HEK293T (cell line): ENCODE results near the gene ARFGEF3.

ENCODE experiments used
- CTCF ChIA-PET: fragments of 350-600 bp; formaldehyde crosslinking; extraction: SDS; loops from one replicate; lab custom pipeline; 2021; ENCODE audit warnings: antibody characterized with exemption, inconsistent platforms; lab: Yijun Ruan, JAX
- POLR2A ChIA-PET: fragments of 350-600 bp; formaldehyde crosslinking; extraction: SDS; loops from one replicate; lab custom pipeline; 2020; ENCODE audit warnings: antibody characterized with exemption, inconsistent platforms; lab: Yijun Ruan, JAX
- DNase-seq: peaks from one replicate; pipeline ENCODE4 v3.0.0; 2012; ENCODE audit warnings: mixed read lengths; ENCODE audit errors: extremely low spot score
- ARNT ChIP-seq: fragments of 450-650 bp; IDR thresholded peaks from 2 replicates; pipeline ENCODE4 v1.6.1; 2017; ENCODE audit warnings: mild to moderate bottlenecking
- BHLHE40 ChIP-seq: fragments of 450-650 bp; IDR thresholded peaks from 2 replicates; pipeline ENCODE4 v1.6.1; 2016; ENCODE audit warnings: mild to moderate bottlenecking, moderate library complexity, borderline replicate concordance
- CTBP1 ChIP-seq: fragments of 450-650 bp; IDR thresholded peaks from 2 replicates; pipeline ENCODE4 v1.6.1; 2016; ENCODE audit warnings: borderline replicate concordance
- ELF4 ChIP-seq: fragments of 450-650 bp; IDR thresholded peaks from 2 replicates; pipeline ENCODE4 v1.6.1; 2017; ENCODE audit warnings: antibody characterized with exemption
- FOXA1 ChIP-seq: fragments of 450-650 bp; IDR thresholded peaks from 2 replicates; pipeline ENCODE4 v1.6.1; 2016; ENCODE audit warnings: mild to moderate bottlenecking
- FOXK2 ChIP-seq: fragments of 450-650 bp; IDR thresholded peaks from 2 replicates; pipeline ENCODE4 v1.6.1; 2016; ENCODE audit warnings: mild to moderate bottlenecking
- FOXM1 ChIP-seq: fragments of 450-650 bp; IDR thresholded peaks from 2 replicates; pipeline ENCODE4 v1.6.1; 2017; ENCODE audit warnings: mild to moderate bottlenecking, borderline replicate concordance
- HDGF ChIP-seq: fragments of 450-650 bp; IDR thresholded peaks from 2 replicates; pipeline ENCODE4 v1.6.1; 2017; ENCODE audit warnings: antibody characterized with exemption, borderline replicate concordance
- L3MBTL2 ChIP-seq: fragments of 450-650 bp; conservative IDR thresholded peaks from 2 replicates; pipeline ENCODE4 v1.6.1; 2016; ENCODE audit warnings: mild to moderate bottlenecking
- LEF1 ChIP-seq: fragments of 450-650 bp; IDR thresholded peaks from 2 replicates; pipeline ENCODE4 v1.6.1; 2017; ENCODE audit warnings: mild to moderate bottlenecking, borderline replicate concordance
- NFRKB ChIP-seq: fragments of 450-650 bp; IDR thresholded peaks from 2 replicates; pipeline ENCODE4 v1.6.1; 2016; ENCODE audit warnings: mild to moderate bottlenecking, moderate library complexity
- SP1 ChIP-seq: fragments of 450-650 bp; IDR thresholded peaks from 2 replicates; pipeline ENCODE4 v1.6.1; 2017
- SUZ12 ChIP-seq: fragments of 450-650 bp; IDR thresholded peaks from 2 replicates; pipeline ENCODE4 v1.6.1; 2016; ENCODE audit warnings: mild to moderate bottlenecking
- TARDBP ChIP-seq: fragments of 450-650 bp; IDR thresholded peaks from 2 replicates; pipeline ENCODE4 v1.6.1; 2016
- ZNF384 ChIP-seq: fragments of 450-650 bp; IDR thresholded peaks from 2 replicates; pipeline ENCODE4 v1.6.1; 2016
- TF ChIP-seq, protein P1 (sequence below): fragments of 450-650 bp; IDR thresholded peaks from 2 replicates; pipeline ENCODE4 v1.6.1; 2016

The ARFGEF3 gene

DNA sequence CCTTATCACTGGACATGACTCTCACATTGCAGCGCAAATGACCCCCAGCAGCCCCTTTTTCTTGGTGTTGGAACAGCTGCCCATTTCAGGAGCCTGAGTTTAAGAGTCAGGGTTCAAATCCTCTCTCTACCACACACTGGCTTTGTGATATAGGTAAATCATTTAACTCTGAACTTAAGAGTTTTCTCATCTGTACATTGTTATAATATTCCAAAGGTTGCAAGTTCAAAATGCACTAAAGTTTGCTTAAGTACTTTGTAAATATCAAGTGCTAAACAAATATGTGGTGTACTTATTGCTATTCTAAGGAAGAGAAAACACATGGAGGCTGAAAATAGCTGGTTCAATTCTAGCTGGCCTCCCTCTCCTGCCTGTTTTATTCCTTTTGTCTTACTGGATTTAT, 95.9 kb downstream of the ARFGEF3 start:
- ChIA-PET CTCF (interaction anchor here (0.6 kb wide), 1 partner anchor 10 kb away, joined by 3 read pairs; no protein-coding TSS in a partner anchor), POLR2A (no interaction called here)
- DNase-seq: no peak
- TF ChIP-seq ELF4: no peak
- no peak for TF ChIP-seq SUZ12
- TF ChIP-seq BHLHE40: no peak
- TF ChIP-seq, protein P1, sequence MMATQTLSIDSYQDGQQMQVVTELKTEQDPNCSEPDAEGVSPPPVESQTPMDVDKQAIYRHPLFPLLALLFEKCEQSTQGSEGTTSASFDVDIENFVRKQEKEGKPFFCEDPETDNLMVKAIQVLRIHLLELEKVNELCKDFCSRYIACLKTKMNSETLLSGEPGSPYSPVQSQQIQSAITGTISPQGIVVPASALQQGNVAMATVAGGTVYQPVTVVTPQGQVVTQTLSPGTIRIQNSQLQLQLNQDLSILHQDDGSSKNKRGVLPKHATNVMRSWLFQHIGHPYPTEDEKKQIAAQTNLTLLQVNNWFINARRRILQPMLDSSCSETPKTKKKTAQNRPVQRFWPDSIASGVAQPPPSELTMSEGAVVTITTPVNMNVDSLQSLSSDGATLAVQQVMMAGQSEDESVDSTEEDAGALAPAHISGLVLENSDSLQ: no peak
- no peak for TF ChIP-seq ZNF384
- TF ChIP-seq ARNT: no peak
- no peak for TF ChIP-seq HDGF
- TF ChIP-seq SP1: no peak
- TF ChIP-seq FOXK2: no peak
- no peak for TF ChIP-seq L3MBTL2

DNA sequence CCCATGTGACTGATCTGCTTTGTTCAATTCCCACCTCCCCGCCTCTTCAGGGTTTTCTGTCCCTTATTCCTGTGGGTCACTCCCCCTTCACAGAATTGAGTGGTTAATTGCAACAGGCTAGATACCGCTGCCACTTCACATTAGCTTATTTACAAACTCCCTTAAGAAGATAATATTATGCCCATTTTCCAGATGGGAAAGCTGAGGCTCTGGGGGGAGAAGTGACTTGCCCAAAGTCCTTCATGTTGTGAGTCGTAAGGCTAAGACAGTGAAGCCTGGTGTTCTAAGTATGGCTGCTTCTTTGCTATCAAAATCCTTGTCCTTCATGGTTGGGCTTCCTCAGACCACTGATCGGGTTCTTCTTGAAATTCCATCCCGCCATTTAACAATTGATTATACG, 96.5 kb downstream of the ARFGEF3 start:
- DNase-seq: no peak
- TF ChIP-seq SUZ12 (no peak), CTBP1 (no peak), TARDBP (no peak)
- TF ChIP-seq, protein P1: no peak
- POLR2A ChIA-PET: no interaction called here
- CTCF ChIA-PET: interaction anchor here (0.6 kb wide), 1 partner anchor 11 kb away, joined by 3 read pairs; no protein-coding TSS in a partner anchor

DNA sequence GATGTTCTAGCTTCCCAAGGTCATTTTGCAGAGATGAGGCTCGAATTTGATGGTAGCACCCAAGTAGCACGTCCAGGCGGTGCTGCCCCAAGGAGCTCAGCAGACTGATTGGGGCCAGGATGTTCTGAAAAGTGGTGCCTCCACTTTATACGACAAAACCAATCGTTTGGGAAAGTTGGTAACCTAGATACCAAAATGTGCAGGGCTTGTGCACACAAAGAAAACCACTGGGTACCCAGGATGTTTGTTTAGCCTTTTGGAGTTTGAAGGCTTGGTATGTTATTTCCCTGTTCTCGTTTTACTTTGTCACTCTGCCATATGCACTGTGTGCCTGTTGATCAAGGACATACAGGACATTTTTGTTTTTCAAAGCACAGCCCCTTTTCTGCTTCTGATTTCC, 97.3 kb downstream of the ARFGEF3 start:
- TF ChIP-seq BHLHE40 (no peak), FOXK2 (no peak), FOXA1 (no peak), NFRKB (no peak), CTBP1 (no peak), SP1 (no peak), ARNT (no peak), L3MBTL2 (no peak), FOXM1 (no peak)
- TF ChIP-seq, protein P1: no peak
- no peak for DNase-seq
- ChIA-PET POLR2A (no interaction called here), CTCF (interaction anchor here (0.6 kb wide), 1 partner anchor 28 kb away, joined by 3 read pairs; no protein-coding TSS in a partner anchor)

DNA sequence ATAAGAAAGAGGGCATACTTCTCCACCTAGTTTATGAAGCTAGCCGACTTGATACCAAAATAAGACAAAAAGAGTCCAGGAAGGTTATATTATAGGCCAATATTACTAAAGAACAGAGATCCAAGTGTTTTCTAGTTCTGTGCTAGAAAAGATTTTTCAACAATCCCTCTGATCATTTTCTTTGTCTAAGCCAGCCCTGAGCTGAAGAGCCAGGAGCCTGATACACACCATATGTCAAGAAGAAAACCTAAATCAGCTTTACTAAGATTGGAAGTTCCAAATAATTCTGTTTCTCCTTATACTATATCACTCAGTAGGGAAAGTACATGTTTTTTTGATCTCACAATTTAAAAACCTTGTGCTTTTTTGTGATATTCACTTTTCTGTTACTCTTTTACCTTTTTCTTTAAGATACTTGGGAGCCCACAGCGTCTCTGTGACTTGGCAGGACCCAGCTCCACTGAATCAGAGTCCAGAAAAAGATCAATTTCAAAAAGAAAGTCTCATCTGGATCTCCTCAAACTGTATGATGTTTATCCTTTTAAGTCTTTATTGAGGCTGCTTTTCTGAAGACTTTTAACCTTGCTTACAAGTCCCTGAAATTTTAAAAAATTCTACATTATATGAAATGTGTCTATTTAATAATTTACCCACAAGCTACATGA, 99.5 kb downstream of the ARFGEF3 start:
- DNase-seq: no peak
- ChIA-PET CTCF (interaction anchor here (0.6 kb wide), 1 partner anchor 436 kb away, joined by 3 read pairs; no protein-coding TSS in a partner anchor), POLR2A (interaction anchor here (1.2 kb wide), 1 partner anchor 143 kb away, joined by 3 read pairs; the partner anchor contains the start of gene HEBP2)
- no peak for TF ChIP-seq BHLHE40
- TF ChIP-seq FOXA1: no peak
- TF ChIP-seq LEF1: no peak
- TF ChIP-seq HDGF: no peak
- no peak for TF ChIP-seq TARDBP
- TF ChIP-seq CTBP1: no peak
- TF ChIP-seq, protein P1: no peak
- no peak for TF ChIP-seq ZNF384
- TF ChIP-seq SP1: no peak
- no peak for TF ChIP-seq FOXM1
- no peak for TF ChIP-seq SUZ12
- no peak for TF ChIP-seq L3MBTL2
- TF ChIP-seq NFRKB: no peak
- TF ChIP-seq FOXK2: no peak
- no peak for TF ChIP-seq ELF4
- TF ChIP-seq ARNT: no peak

DNA sequence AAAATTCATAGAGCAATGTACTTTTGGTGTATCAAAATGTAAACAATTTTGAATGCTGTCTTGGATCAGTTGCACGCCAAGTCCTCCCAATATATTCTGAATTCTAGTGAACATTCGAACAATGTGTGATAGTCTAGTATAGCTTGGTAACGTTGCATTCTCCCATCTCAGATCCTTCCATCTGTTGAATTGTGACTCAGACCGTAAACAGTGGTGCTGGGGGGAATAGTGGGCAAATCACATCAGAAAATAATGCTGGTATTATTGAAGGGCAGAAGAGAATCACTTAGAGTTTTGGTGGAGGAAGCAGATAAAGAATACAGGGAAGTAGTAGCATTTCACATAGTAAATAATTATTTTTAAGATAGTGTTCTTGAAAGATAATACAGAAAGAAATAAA, 102.2 kb downstream of the ARFGEF3 start:
- ChIA-PET CTCF (no interaction called here), POLR2A (no interaction called here)
- DNase-seq: no peak
- TF ChIP-seq FOXK2 (no peak), TARDBP (no peak), SUZ12 (no peak), FOXM1 (no peak), LEF1 (no peak), ELF4 (no peak), ZNF384 (no peak), SP1 (no peak), CTBP1 (no peak), FOXA1 (no peak), HDGF (no peak)
- TF ChIP-seq, protein P1: no peak

DNA sequence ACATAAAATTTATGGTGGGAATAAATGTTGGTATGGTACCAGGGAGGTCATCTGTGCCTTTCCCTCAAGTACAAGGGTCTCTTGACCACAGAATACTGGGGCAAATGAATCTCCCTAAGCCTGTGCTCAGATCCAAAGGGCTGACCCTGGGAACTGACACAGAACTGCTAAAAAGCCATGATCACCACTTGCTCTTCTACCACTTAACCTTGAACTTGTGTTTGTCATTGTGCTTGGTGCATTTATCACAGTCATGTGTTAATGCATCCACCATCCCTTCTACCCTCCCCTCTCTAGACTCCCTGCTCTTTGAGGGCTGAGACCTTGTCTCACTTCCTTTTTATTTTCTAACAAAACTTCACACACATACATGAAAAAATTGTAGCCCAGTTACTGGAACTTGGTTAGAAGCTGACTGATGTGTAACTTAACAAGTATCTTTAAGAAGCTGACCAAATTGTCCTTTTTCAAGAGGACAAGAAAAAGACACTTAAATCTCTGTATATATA, 102.7 kb downstream of the ARFGEF3 start:
- no peak for TF ChIP-seq ELF4
- no peak for TF ChIP-seq BHLHE40
- no peak for TF ChIP-seq FOXM1
- TF ChIP-seq HDGF: no peak
- TF ChIP-seq CTBP1: no peak
- no peak for TF ChIP-seq SP1
- no peak for TF ChIP-seq FOXK2
- TF ChIP-seq, protein P1: no peak
- no peak for TF ChIP-seq SUZ12
- no peak for TF ChIP-seq ARNT
- DNase-seq: no peak
- POLR2A ChIA-PET: no interaction called here
- CTCF ChIA-PET: interaction anchor here (0.6 kb wide), 1 partner anchor 1383 kb away, joined by 5 read pairs; no protein-coding TSS in a partner anchor
